GM12878 (cell line): ENCODE measurements around the gene FN1. TPM values are rescaled to one million over a fixed set of nuclear protein-coding genes. Genes with fewer than 3 reads are reported as not detected.

Experiments
- ATAC-seq: fragments of 200-7000 bp; cut with Tn5 transposase; 3 replicates; pipeline ENCODE4 v1.9.1; 2020; ENCODE audit warnings: mild to moderate bottlenecking, moderate library complexity
- BruUV-seq: library from RNA; stranded (reverse); fragments of 400-500 nt; replicated peaks from 2 replicates; lab custom pipeline; 2021; lab: Mats Ljungman, UMichigan
- CTCF ChIA-PET: fragments of 300-600 bp; sonication (Branson Sonifier 250); formaldehyde crosslinking; extraction: SDS; loops from one replicate; lab custom pipeline; 2021; ENCODE audit warnings: inconsistent platforms; lab: Yijun Ruan, JAX
- POLR2A ChIA-PET: fragments of 350-600 bp; formaldehyde crosslinking; extraction: SDS; loops from one replicate; lab custom pipeline; 2021; ENCODE audit warnings: inconsistent platforms; lab: Charles Lee
- RAD21 ChIA-PET: fragments of 300-600 bp; sonication (Branson Sonifier 250); formaldehyde crosslinking; loops from one replicate; lab custom pipeline; 2023; ENCODE audit warnings: antibody characterized with exemption; ENCODE audit not compliant: unreplicated experiment; lab: Charles Lee
- SMC1A ChIA-PET: fragments of 300-600 bp; sonication (Branson Sonifier 250); formaldehyde crosslinking; loops from one replicate; lab custom pipeline; 2023; ENCODE audit not compliant: unreplicated experiment, uncharacterized antibody; lab: Charles Lee
- DNase-seq: peaks from one replicate; pipeline ENCODE4 v3.0.0-alpha.2; 2011; ENCODE audit warnings: low read depth, low spot score
- FAIRE-seq: peaks from 3 replicates; lab custom pipeline; 2011; peaks lifted over from hg19 to GRCh38; lab: Jason Lieb, UNC
- H2AFZ ChIP-seq: 2 replicates; pipeline ENCODE4 v1.6.0; 2011; ENCODE audit warnings: low read depth, low read length, control low read depth; ENCODE audit not compliant: control insufficient read depth
- H3K27ac ChIP-seq: 2 replicates; pipeline ENCODE4 v1.5.1; 2011; ENCODE audit warnings: control low read depth; ENCODE audit not compliant: control insufficient read depth, insufficient read depth
- H3K27me3 ChIP-seq, 2 experiments: replicated peaks in 1 of 2; 2 replicates each; pipeline versions ENCODE4 v1.6.0 to v1.6.1; 2011; ENCODE audit warnings: low read length in 1 of 2; ENCODE audit not compliant: control insufficient read depth in 2 of 2, insufficient read depth in 2 of 2
- H3K36me3 ChIP-seq, 2 experiments: 2 replicates each; pipeline ENCODE4 v1.5.1; 2011; ENCODE audit warnings: low read length in 1 of 2; ENCODE audit not compliant: control insufficient read depth in 2 of 2, insufficient read depth in 2 of 2
- H3K4me1 ChIP-seq: 2 replicates; pipeline ENCODE4 v1.6.1; 2011; ENCODE audit warnings: mild to moderate bottlenecking, low read length, moderate library complexity, mixed read lengths; ENCODE audit not compliant: control insufficient read depth, insufficient read depth
- H3K4me2 ChIP-seq: 2 replicates; pipeline ENCODE4 v1.6.0; 2011; ENCODE audit warnings: control low read depth; ENCODE audit not compliant: control insufficient read depth, insufficient read depth
- H3K4me3 ChIP-seq: fragments of 200-600 bp; sonication (generic); 2 replicates; pipeline ENCODE4 v1.5.1; 2016
- H3K79me2 ChIP-seq: 2 replicates; pipeline ENCODE4 v1.6.0; 2011; ENCODE audit warnings: low read length; ENCODE audit not compliant: control insufficient read depth, insufficient read depth
- H3K9ac ChIP-seq: 2 replicates; pipeline ENCODE4 v1.8.0; 2011; ENCODE audit warnings: low read length, control low read depth, mixed read lengths; ENCODE audit not compliant: control insufficient read depth, insufficient read depth
- H3K9me3 ChIP-seq: replicated peaks from 3 replicates; pipeline ENCODE4 v1.5.1; 2011; ENCODE audit warnings: mild to moderate bottlenecking, low read length; ENCODE audit not compliant: control insufficient read depth, insufficient read depth
- H4K20me1 ChIP-seq: 2 replicates; pipeline ENCODE4 v1.6.0; 2011; ENCODE audit not compliant: control insufficient read depth, insufficient read depth
- EP300 ChIP-seq, 2 experiments: fragments of 150-350 bp in 1 of 2; IDR thresholded peaks; 2 replicates each; pipeline ENCODE4 v1.6.1; 2011 to 2012; ENCODE audit warnings: low read depth in 2 of 2, low read length in 2 of 2, borderline replicate concordance in 1 of 2, improper control_type of control experiment in 1 of 2, inconsistent platforms in 1 of 2; ENCODE audit not compliant: control insufficient read depth in 1 of 2
- NFXL1 ChIP-seq: fragments of 450-650 bp; IDR thresholded peaks from 2 replicates; pipeline ENCODE4 v1.6.1; 2017; ENCODE audit warnings: antibody characterized with exemption, mild to moderate bottlenecking, borderline replicate concordance
- SREBF2 ChIP-seq: IDR thresholded peaks from 2 replicates; pipeline ENCODE4 v1.6.1; 2012; ENCODE audit warnings: mild to moderate bottlenecking, low read length
- SUPT20H ChIP-seq: IDR thresholded peaks from 2 replicates; pipeline ENCODE4 v1.6.1; 2011; ENCODE audit warnings: low read depth, mild to moderate bottlenecking, low read length, moderate library complexity, borderline replicate concordance; ENCODE audit not compliant: control insufficient read depth
- WGBS: methylation state at CpG from one replicate; pipeline ENCODE4 v1.1.6; 2016; ENCODE audit warnings: low lambda C conversion rate; ENCODE audit not compliant: insufficient replicate concordance, insufficient coverage; ENCODE audit errors: missing lambda C conversion rate; 5-methylcytosine and 5-hydroxymethylcytosine counted together
- in situ Hi-C: fragments of 300-500 bp; cut with MboI; formaldehyde crosslinking; loops from 9 replicates; pipeline ENCODE4 v1.14.3; 2018; ENCODE audit warnings: mixed read lengths
- intact Hi-C: fragments of 100-400 bp; cut with micrococcal nuclease; formaldehyde crosslinking; loops from one replicate; pipeline ENCODE4 v1.14.2; 2022; ENCODE audit not compliant: unreplicated experiment
- polyA plus RNA-seq, 11 experiments: library from polyadenylated mRNA; depleted of rRNA in 4 of 11; unstranded in 6 of 11; stranded (reverse) in 5 of 11; fragments of >200 nt; fragmentation: Nextera tagmentation in 4 of 11; fragmentation: Illumina TruSeq in 1 of 11; extraction: Ambion mirVana in 4 of 11; extraction: Trizol in 1 of 11; gene quantifications; 1 replicate in 1 of 11; 2 replicates in 10 of 11; pipeline versions ENCODE4 v1.2.1 to v1.2.3, GENCODE V29; 2011 to 2016; ENCODE audit warnings: inconsistent platforms in 2 of 11, missing spikeins in 2 of 11, low read depth in 1 of 11
- total RNA-seq, 4 experiments: library from RNA; depleted of rRNA in 3 of 4; stranded (reverse); fragments of >200 nt in 3 of 4; fragmentation: Illumina TruSeq in 1 of 4; extraction: Trizol in 1 of 4; gene quantifications; 2 replicates each; pipeline versions ENCODE4 v1.2.1 to v1.2.3, GENCODE V29; 2013 to 2021
- TF ChIP-seq, protein P1 (sequence below): fragments of 450-650 bp; formaldehyde crosslinking; IDR thresholded peaks from 2 replicates; pipeline ENCODE4 v1.4.0; 2022; ENCODE audit warnings: mild to moderate bottlenecking, moderate library complexity

The FN1 gene
- total and polyA plus RNA-seq, 10 of the 15 experiments (the other 5 are each of a cell fraction or from before 2014, with no cell fraction given) = 0.60 to 9.4 (median 1.5) TPM

DNA sequence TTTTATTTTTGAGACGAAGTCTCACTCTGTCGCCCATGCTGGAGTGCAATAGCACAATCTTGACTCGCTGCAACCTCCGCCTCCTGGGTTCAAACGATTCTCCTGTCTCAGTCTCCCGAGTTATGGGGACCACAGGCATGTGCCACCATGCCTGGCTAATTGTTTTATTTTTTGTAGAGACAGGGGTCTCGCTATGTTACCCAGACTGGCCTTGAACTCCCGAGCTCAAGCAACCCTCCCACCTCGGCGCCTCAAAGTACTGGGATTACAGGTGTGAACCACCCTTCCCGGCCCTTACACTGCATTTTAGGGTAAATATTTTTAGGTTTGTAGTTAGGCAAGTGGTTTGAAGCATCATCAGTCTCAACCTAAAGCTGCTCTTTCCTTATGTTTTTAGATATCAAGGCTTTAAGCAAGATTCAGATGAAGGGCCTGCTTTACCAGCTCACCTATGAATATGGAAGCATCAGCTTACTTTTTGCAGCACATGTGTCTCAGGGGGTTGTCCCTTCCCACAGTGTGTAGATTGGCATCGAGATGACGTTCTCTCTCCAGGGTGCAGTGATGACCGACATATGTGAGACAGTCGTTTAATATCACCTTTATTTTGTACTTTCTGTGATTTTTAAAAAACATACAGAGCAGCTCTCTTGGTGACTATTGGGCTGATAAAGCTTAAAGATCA is 76.8 kb downstream of the FN1 start:
- Histone ChIP-seq H3K4me2 (no peak overlapping the region), H3K4me3 (no peak overlapping the region), H3K4me1 (0 out of 2 replicates have a peak, but pooled peaks cover 3% of the 10 kb centered on the region)
- RAD21 ChIA-PET = no interaction called here
- TF ChIP-seq NFXL1 (no peak), SUPT20H (no peak), SREBF2 (no peak), EP300 (IDR thresholded peaks at IDR 0.05; ENCODE audit: borderline replicate concordance in 1 of 2, control insufficient read depth in 1 of 2, low read depth in 2 of 2, low read length in 2 of 2) (no peak)
- TF ChIP-seq, protein P1, sequence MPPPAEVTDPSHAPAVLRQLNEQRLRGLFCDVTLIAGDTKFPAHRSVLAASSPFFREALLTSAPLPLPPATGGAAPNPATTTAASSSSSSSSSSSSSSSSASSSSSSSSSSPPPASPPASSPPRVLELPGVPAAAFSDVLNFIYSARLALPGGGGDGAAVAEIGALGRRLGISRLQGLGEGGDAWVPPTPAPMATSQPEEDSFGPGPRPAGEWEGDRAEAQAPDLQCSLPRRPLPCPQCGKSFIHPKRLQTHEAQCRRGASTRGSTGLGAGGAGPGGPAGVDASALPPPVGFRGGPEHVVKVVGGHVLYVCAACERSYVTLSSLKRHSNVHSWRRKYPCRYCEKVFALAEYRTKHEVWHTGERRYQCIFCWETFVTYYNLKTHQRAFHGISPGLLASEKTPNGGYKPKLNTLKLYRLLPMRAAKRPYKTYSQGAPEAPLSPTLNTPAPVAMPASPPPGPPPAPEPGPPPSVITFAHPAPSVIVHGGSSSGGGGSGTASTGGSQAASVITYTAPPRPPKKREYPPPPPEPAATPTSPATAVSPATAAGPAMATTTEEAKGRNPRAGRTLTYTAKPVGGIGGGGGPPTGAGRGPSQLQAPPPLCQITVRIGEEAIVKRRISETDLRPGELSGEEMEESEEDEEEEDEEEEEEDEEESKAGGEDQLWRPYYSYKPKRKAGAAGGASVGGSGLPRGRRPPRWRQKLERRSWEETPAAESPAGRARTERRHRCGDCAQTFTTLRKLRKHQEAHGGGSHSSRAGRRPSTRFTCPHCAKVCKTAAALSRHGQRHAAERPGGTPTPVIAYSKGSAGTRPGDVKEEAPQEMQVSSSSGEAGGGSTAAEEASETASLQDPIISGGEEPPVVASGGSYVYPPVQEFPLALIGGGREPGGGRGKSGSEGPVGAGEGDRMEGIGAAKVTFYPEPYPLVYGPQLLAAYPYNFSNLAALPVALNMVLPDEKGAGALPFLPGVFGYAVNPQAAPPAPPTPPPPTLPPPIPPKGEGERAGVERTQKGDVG (CRISPR knock-in tag) = no peak
- TF ChIP-seq, all 136 proteins: peak for 0
- SMC1A ChIA-PET = interaction anchor here (0.6 to 1.6 kb wide), 5 partner anchors 10 to 144 kb away, joined by 3 to 5 read pairs (median 3); no protein-coding TSS in a partner anchor
- Histone ChIP-seq H3K27ac (no peak overlapping the region), H3K27me3 (no peaks in the 10 kb centered on the region), H3K79me2 (no peaks in the 10 kb centered on the region), H3K9me3 (no peaks in the 10 kb centered on the region), H2AFZ (no peak overlapping the region), H3K36me3 (peaks cover 0 to 4% of the 10 kb centered on the region in 2 experiments; a peak in 3 of 4 replicates), H3K9ac (no peak overlapping the region), H4K20me1 (no peaks in the 10 kb centered on the region)
- FAIRE-seq = no peak
- ATAC-seq = no peak
- no peak for DNase-seq
- WGBS = 94% methylated on average over 15 of the region's 15 CpGs
- intact Hi-C loops (no loop called here), in situ Hi-C loops (no loop called here)
- no TSS peak for BruUV-seq
- POLR2A ChIA-PET = no interaction called here
- CTCF ChIA-PET = interaction anchor here (0.6 to 1.0 kb wide), 2 partner anchors 58 to 1506 kb away, joined by 3 read pairs; no protein-coding TSS in a partner anchor
